ENCODE data around the gene IFT172.

- TF ChIP-seq CTCF (conservative IDR thresholded peaks at IDR 0.05) (no peak), EZH2 (IDR thresholded peaks at IDR 0.05; ENCODE audit: low read depth) (no peak)
These were observed 17.8 kb upstream of the IFT172 start for GRCh38 chr2:27507293-27507692.

All from PC-9 (cell line).